ENCODE measurements around the gene PTH2.

GRCh38 chr19:49413348-49413747 lies 9.9 kb downstream of the PTH2 start:
- TF ChIP-seq CTCF (IDR thresholded peaks at IDR 0.05; ENCODE audit: extremely low read depth in 1 of 2, insufficient read depth in 1 of 2, low read depth in 1 of 2, low read length in 2 of 2) (no peak), POLR2A (IDR thresholded peaks at IDR 0.05; ENCODE audit: low read depth, low read length) (no peak), POLR2AphosphoS5 (IDR thresholded peaks at IDR 0.05; ENCODE audit: insufficient read depth, low read depth, low read length) (no peak), FOS (IDR thresholded peaks at IDR 0.05; ENCODE audit: borderline replicate concordance, insufficient read depth, low read length) (no peak), EZH2 (IDR thresholded peaks at IDR 0.05; ENCODE audit: borderline replicate concordance, low read depth, low read length, severe bottlenecking) (no peak), MYC (IDR thresholded peaks at IDR 0.05; ENCODE audit: low read depth, low read length) (no peak), MAX (IDR thresholded peaks at IDR 0.05; ENCODE audit: insufficient read depth, insufficient read length) (no peak), JUN (IDR thresholded peaks at IDR 0.05; ENCODE audit: borderline replicate concordance, insufficient read depth, insufficient read length, low read depth) (no peak), GATA2 (IDR thresholded peaks at IDR 0.05; ENCODE audit: insufficient read depth, insufficient read length, low read depth, low read length) (no peak)
